ENCODE results near the gene CRISPLD2. TPM values are rescaled to one million over a fixed set of nuclear protein-coding genes. Genes with fewer than 3 reads are reported as not detected.

CRISPLD2 gene
- total RNA-seq, 1 experiment from 2014 or later: 6.5 TPM

DNA sequence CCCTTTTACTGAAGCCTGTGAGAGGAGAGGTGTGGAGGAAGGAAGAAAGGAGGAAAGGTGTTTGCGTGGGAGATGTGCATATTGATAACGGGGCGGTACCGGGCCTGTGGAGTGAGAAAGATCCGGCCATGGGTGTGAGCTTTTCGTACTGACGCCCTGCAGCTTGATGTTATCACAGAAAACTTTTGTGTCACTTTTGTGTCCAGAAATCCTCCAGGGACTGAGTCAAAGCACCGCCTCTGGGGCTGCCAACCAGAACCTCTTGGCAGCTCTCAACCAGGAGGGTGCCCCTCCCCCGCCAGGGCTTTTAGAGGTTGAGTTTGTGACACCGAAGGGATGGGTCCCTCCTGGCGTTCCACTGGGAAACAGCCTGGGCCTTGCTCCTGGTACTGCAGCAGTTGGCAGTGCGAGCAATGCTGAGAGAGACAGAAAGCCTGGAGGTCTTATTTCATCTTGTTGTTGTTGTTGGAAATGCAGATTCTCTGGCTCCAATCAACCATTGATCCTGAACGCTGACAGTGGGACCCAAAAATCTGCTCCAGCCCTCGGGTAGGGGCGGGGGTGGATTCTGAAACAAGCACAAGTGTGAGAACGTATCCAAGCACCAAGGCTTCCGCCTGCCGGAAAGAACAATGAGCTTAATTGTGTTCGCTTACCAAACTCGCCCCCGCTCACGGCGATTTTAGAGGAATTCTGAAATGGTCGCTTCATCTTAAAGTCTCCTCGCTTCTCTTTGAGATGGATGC, 65.0 kb downstream of the CRISPLD2 start:
- H3K4me3 Mint-ChIP-seq (ENCODE audit: low read depth, unreplicated experiment): peak overlapping the region; percentile 31
- DNase-seq: peak; percentile 51
- TF ChIP-seq, protein P1, sequence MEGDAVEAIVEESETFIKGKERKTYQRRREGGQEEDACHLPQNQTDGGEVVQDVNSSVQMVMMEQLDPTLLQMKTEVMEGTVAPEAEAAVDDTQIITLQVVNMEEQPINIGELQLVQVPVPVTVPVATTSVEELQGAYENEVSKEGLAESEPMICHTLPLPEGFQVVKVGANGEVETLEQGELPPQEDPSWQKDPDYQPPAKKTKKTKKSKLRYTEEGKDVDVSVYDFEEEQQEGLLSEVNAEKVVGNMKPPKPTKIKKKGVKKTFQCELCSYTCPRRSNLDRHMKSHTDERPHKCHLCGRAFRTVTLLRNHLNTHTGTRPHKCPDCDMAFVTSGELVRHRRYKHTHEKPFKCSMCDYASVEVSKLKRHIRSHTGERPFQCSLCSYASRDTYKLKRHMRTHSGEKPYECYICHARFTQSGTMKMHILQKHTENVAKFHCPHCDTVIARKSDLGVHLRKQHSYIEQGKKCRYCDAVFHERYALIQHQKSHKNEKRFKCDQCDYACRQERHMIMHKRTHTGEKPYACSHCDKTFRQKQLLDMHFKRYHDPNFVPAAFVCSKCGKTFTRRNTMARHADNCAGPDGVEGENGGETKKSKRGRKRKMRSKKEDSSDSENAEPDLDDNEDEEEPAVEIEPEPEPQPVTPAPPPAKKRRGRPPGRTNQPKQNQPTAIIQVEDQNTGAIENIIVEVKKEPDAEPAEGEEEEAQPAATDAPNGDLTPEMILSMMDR (IDR thresholded peaks at IDR 0.05; ENCODE audit: unreplicated experiment): no peak
- peaks cover under 1% of the 10 kb centered on the region for H3K9me3 Mint-ChIP-seq (ENCODE audit: low read depth, unreplicated experiment)
- peaks cover 17% of the 10 kb centered on the region for H3K4me1 Mint-ChIP-seq (ENCODE audit: low read depth, unreplicated experiment)
- H3K27me3 Mint-ChIP-seq (ENCODE audit: unreplicated experiment): no peaks in the 10 kb centered on the region
- H3K36me3 Mint-ChIP-seq (ENCODE audit: insufficient read depth, unreplicated experiment): peaks cover under 1% of the 10 kb centered on the region
- BruUV-seq (replicated peaks): no TSS peak
- H3K27ac Mint-ChIP-seq (ENCODE audit: unreplicated experiment): peak overlapping the region; percentile 60
- intact Hi-C loops (cut with micrococcal nuclease; ENCODE audit: unreplicated experiment): no loop called here
- CTCF ChIA-PET: interaction anchor here (0.8 to 1.6 kb wide), 4 partner anchors 9 to 132 kb away, joined by 3 to 7 read pairs (median 4); no protein-coding TSS in a partner anchor

- Mint-ChIP-seq H3K27me3 (ENCODE audit: unreplicated experiment) (no peaks in the 10 kb centered on the region), H3K9me3 (ENCODE audit: low read depth, unreplicated experiment) (no peaks in the 10 kb centered on the region), H3K27ac (ENCODE audit: unreplicated experiment) (peak overlapping the region; percentile 60), H3K4me3 (ENCODE audit: low read depth, unreplicated experiment) (peak overlapping the region; percentile 31), H3K36me3 (ENCODE audit: insufficient read depth, unreplicated experiment) (no peaks in the 10 kb centered on the region), H3K4me1 (ENCODE audit: low read depth, unreplicated experiment) (peaks cover 11% of the 10 kb centered on the region)
- BruUV-seq (replicated peaks): no TSS peak
- DNase-seq: peak; percentile 21
- TF ChIP-seq, protein P1 (IDR thresholded peaks at IDR 0.05; ENCODE audit: unreplicated experiment): no peak
- CTCF ChIA-PET: interaction anchor here (0.8 to 1.6 kb wide), 3 partner anchors 10 to 79 kb away, joined by 3 to 7 read pairs (median 4); no protein-coding TSS in a partner anchor
- intact Hi-C loops (cut with micrococcal nuclease; ENCODE audit: unreplicated experiment): no loop called here
Measured at GRCh38 chr16:84885342-84885910, 65.6 kb downstream of the CRISPLD2 start.

DNA sequence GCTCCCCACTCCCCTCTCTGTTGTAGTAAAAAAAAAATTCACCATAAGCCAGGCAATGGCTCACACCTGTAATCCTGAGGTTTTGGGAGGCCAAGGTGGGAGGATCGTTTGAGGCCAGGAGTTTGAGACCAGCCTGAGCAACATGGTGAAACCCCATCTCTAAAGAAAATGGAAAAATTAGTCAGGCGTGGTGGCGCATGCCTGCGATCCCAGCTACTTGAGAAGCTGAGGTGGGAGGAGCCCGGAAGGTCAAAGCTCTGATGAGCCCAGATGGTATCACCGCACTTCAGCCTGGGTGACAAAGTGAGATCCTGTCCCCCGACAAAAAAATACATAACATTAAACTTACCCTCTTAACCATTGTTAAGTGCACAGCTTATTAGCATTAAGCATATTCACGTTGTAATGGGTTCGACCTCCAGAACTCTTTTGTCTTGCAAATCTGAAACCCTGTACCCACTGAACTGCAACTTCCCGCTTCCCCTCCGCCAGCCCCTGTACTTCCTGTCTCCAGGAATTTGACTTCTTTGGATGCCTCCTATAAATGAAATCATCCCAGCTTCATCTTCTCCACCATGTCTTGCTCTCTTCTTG, 66.8 kb downstream of the CRISPLD2 start:
- CTCF ChIA-PET: interaction anchor here (0.6 kb wide), 1 partner anchor 16 kb away, joined by 9 read pairs; no protein-coding TSS in a partner anchor
- TF ChIP-seq, protein P1 (IDR thresholded peaks at IDR 0.05; ENCODE audit: unreplicated experiment): no peak
- DNase-seq: no peak
- no peaks in the 10 kb centered on the region for H3K9me3 Mint-ChIP-seq (ENCODE audit: low read depth, unreplicated experiment)
- no peak overlapping the region for H3K27ac Mint-ChIP-seq (ENCODE audit: unreplicated experiment)
- peaks cover 10% of the 10 kb centered on the region for H3K4me1 Mint-ChIP-seq (ENCODE audit: low read depth, unreplicated experiment)
- intact Hi-C loops (cut with micrococcal nuclease; ENCODE audit: unreplicated experiment): no loop called here
- no peaks in the 10 kb centered on the region for H3K36me3 Mint-ChIP-seq (ENCODE audit: insufficient read depth, unreplicated experiment)
- no peak overlapping the region for H3K4me3 Mint-ChIP-seq (ENCODE audit: low read depth, unreplicated experiment)
- no peaks in the 10 kb centered on the region for H3K27me3 Mint-ChIP-seq (ENCODE audit: unreplicated experiment)
- no TSS peak for BruUV-seq (replicated peaks)

GRCh38 chr16:84887207-84887606, 67.4 kb downstream of the CRISPLD2 start:
- no peak overlapping the region for H3K27ac Mint-ChIP-seq (ENCODE audit: unreplicated experiment)
- H3K4me1 Mint-ChIP-seq (ENCODE audit: low read depth, unreplicated experiment): peaks cover 10% of the 10 kb centered on the region
- CTCF ChIA-PET: interaction anchor here (0.6 kb wide), 1 partner anchor 15 kb away, joined by 9 read pairs; no protein-coding TSS in a partner anchor
- H3K9me3 Mint-ChIP-seq (ENCODE audit: low read depth, unreplicated experiment): no peaks in the 10 kb centered on the region
- intact Hi-C loops (cut with micrococcal nuclease; ENCODE audit: unreplicated experiment): no loop called here
- DNase-seq: no peak
- no peaks in the 10 kb centered on the region for H3K27me3 Mint-ChIP-seq (ENCODE audit: unreplicated experiment)
- no TSS peak for BruUV-seq (replicated peaks)
- no peaks in the 10 kb centered on the region for H3K36me3 Mint-ChIP-seq (ENCODE audit: insufficient read depth, unreplicated experiment)
- TF ChIP-seq, protein P1 (IDR thresholded peaks at IDR 0.05; ENCODE audit: unreplicated experiment): no peak
- H3K4me3 Mint-ChIP-seq (ENCODE audit: low read depth, unreplicated experiment): no peak overlapping the region

All from Calu3 (cell line).